Muscle layer of colon (tissue), 2 donors: Measurements from ENCODE around the gene ATP9A.
"Not testable (repeated sequence)": the region's sequence is repeated elsewhere in the genome, so short reads cannot be mapped to it uniquely, and the experiment has no call there.

Experiments
- H3K27ac ChIP-seq: one replicate; pipeline ENCODE4 v1.7.0; 2013; ENCODE audit warnings: low read depth, mild to moderate bottlenecking, low read length, moderate library complexity
- H3K27me3 ChIP-seq, 2 donors: one replicate each; pipeline ENCODE4 v1.7.0; 2013; ENCODE audit warnings: low read length in 2 of 2, mild to moderate bottlenecking in 2 of 2; ENCODE audit not compliant: insufficient read depth in 2 of 2, control insufficient read depth in 1 of 2
- H3K36me3 ChIP-seq: one replicate; pipeline ENCODE4 v1.7.0; 2013; ENCODE audit warnings: mild to moderate bottlenecking, low read length; ENCODE audit not compliant: insufficient read depth
- H3K4me1 ChIP-seq: one replicate; pipeline ENCODE4 v1.7.0; 2013; ENCODE audit warnings: mild to moderate bottlenecking, low read length; ENCODE audit not compliant: insufficient read depth
- H3K4me3 ChIP-seq, 2 donors: one replicate each; pipeline ENCODE4 v1.7.0; 2013; ENCODE audit warnings: low read length in 2 of 2, low read depth in 1 of 2, mild to moderate bottlenecking in 1 of 2, moderate library complexity in 1 of 2
- H3K9ac ChIP-seq: one replicate; pipeline ENCODE4 v1.7.0; 2013; ENCODE audit warnings: low read length
- H3K9me3 ChIP-seq: one replicate; pipeline ENCODE4 v1.7.0; 2013; ENCODE audit warnings: mild to moderate bottlenecking, low read length
- donor health status: abdominal sarcoma.
- donor health status: Adenocarcinoma of cecum.

ATP9A gene

DNA sequence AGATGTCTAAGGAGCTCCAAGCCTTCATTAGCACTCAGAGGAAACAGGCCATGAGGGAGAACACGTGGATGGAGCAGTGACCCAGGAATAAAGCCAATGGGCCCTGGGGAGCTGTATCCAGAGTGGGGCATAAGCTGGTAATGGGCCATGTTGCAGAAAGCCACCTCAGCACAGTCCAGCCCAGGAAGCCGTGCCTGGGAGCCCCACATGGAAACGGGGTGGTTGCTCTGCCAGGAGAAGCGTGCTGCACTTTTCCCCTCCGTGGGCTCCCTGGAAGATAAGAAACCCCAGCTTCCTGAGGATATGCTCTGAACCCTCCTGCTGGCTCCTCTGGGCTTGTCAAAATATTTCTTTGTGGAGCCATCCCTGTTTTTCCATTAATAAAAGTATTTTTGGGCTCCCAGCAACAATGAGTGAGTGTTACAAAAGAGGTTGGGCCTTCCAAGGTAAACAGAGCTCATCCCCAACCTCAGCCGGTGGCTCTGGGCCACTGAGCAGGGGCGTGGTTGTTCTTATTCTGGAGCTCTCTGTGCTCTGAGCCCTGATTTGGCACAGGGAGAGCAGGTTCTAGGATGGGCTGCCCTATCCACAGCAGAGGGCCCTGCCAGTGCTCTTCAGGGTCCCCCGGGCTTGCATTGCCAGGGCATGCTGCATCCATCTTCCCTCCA, 194.5 kb downstream of the ATP9A start:
- Histone ChIP-seq H3K4me1 (peaks cover 8% of the 10 kb centered on the region), H3K9ac (no peak overlapping the region), H3K27me3 (no peaks in the 10 kb centered on the region), H3K9me3 (no peaks in the 10 kb centered on the region), H3K27ac (no peak overlapping the region), H3K36me3 (no peaks in the 10 kb centered on the region), H3K4me3 (no peak overlapping the region)

DNA sequence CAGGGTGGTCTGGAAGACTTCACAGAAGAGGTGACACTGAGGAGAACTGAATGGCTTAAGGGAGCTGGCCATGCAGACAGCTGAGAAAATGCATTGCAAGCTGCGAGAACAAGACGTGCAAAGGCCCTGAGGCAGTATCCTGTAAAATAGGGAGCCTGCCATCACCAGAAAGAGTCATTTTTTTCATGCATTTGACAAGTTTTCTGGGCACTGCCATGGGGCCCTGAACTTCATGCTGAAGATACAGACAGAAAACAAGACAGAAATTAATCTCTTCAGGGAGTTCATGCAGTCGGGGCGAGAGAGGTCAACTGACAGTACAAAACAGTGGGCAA, 196.8 kb downstream of the ATP9A start:
- Histone ChIP-seq H3K27me3 (no peaks in the 10 kb centered on the region), H3K9ac (no peak overlapping the region), H3K4me3 (no peak overlapping the region), H3K4me1 (peaks cover 8% of the 10 kb centered on the region), H3K9me3 (no peaks in the 10 kb centered on the region), H3K27ac (no peak overlapping the region), H3K36me3 (no peaks in the 10 kb centered on the region)

DNA sequence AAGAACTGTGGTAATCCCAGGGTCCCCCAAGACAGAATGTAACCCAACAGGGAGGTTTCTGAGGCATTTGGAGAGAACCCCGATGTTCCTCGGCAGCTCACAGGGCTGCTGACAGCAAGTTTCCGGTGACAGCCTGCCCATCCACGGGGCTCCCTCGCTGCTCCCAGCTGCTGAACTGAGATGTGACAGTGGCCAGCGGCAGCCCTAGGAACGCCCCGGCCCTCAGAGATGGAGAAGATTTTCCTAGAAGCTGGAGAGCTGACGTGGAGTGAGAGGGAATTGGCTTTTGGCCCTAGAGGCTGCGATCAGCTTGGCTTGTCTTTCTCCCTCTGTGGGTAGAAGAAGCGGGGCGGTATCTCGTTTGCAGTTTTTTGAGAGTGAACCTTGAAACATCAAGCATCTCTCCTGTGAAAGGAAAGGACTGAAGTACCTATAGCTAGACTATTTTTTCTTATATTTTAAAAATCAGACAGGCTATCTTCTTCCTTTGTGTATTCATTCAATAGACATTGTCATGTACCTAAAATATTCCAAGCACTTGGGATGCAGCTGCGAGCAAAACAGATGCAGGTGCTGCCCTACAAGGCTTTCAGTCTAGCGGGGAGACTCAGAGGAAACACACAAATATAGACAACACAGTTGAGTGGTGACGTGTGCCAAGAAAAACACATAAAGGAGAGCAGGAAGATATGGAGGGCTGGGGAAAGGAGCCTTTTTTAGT, 197.3 kb downstream of the ATP9A start:
- Histone ChIP-seq H3K27ac (no peak overlapping the region), H3K36me3 (no peaks in the 10 kb centered on the region), H3K9ac (no peak overlapping the region), H3K4me3 (no peak overlapping the region), H3K27me3 (no peaks in the 10 kb centered on the region), H3K4me1 (peaks cover 9% of the 10 kb centered on the region), H3K9me3 (no peaks in the 10 kb centered on the region)

DNA sequence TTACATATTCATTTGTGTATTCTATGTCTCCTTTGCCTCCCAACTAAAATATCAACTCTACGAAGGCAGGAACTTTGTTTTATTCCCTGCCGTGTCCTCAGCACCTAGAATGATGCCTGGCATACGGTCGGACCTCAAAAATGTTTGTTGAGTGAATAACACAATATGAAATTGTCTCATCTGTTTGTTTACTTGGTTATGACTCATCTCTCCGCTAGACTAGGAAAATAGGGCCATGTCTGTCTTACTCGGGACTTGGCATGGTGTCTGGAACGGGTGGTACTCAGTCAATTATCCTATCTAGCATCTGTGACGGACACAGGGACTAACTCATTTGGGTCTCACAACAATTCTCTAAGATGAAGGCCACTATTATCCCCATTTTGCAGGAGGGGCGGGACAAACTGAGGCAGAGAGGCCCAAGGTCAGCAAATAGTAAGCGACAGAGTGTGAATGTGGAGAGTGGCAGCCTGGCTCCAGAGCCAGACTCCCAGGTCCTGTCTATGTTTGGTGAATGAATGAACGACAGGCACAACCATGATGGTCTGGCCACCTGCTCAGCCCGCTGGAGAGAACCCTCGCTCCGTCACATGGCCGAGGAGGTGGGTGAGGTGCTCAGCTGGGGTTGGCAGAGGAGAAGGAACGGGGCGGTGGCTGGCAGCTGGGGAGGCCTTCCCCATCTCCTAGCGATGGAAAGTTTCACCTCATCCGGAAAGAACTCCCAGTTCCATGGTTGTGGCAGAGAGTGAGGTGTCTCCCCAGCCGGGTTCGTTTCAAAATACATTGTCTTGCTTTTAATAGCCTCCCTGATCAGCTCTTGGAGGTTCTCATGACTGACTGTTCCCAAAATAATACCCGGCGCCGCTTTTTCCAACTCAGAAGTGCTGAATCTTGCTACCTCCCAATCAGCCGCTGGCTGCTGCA, 198.1 kb downstream of the ATP9A start:
- Histone ChIP-seq H3K27me3 (no peaks in the 10 kb centered on the region), H3K36me3 (no peaks in the 10 kb centered on the region), H3K9ac (no peak overlapping the region), H3K9me3 (no peaks in the 10 kb centered on the region), H3K4me3 (no peak overlapping the region), H3K27ac (no peak overlapping the region), H3K4me1 (peaks cover 16% of the 10 kb centered on the region)

DNA sequence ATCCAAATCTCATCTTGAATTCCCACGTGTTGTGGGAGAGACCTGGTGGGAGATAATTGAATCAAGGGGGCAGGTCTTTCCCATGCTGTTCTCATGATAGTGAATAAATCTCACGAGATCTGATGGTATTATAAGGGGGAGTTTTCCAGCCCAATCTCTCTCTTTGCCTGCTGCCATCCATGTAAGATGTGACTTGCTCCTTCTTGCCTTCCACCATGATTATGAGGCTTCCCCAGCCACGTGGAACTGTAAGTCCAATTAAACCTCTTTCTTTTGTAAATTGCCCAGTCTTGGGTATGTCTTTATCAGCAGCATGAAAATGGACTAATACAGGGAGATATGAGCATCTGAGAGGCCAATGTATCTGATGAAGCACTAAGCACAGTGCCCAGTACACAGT, 199.7 kb downstream of the ATP9A start:
- not testable (repeated sequence) for H3K36me3 ChIP-seq

DNA sequence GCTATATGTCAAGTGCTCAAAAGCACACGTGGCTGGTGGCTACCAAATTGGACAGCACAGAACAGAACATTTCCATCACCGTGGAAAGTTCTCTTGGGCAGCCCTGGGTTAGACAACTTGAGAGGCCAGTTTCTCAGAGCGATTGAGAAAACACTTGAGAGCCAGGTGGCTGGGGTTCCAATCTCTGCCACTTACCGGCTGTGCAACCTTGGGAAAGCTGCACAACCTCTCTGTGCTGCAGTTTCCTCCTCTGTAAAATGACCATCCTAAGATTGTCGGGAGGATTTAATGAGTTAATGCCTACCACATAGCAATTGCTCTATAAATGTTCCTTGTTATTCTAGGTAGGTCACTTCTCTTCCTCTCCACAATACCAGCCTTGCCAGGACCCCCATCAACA, 200.6 kb downstream of the ATP9A start:
- H3K9me3 ChIP-seq, result no peaks in the 10 kb centered on the region
- no peak overlapping the region for H3K4me3 ChIP-seq
- no peaks in the 10 kb centered on the region for H3K27me3 ChIP-seq
- H3K4me1 ChIP-seq, result peaks cover 34% of the 10 kb centered on the region
- H3K27ac ChIP-seq, result no peak overlapping the region
- H3K36me3 ChIP-seq, result no peaks in the 10 kb centered on the region
- no peak overlapping the region for H3K9ac ChIP-seq

More for the DNA sequence above, 199.7 kb downstream of the ATP9A start:
- peaks cover 26% of the 10 kb centered on the region for H3K4me1 ChIP-seq
- not testable (repeated sequence) for H3K4me3 ChIP-seq, H3K27me3 ChIP-seq, H3K27ac ChIP-seq, H3K9me3 ChIP-seq, H3K9ac ChIP-seq

DNA sequence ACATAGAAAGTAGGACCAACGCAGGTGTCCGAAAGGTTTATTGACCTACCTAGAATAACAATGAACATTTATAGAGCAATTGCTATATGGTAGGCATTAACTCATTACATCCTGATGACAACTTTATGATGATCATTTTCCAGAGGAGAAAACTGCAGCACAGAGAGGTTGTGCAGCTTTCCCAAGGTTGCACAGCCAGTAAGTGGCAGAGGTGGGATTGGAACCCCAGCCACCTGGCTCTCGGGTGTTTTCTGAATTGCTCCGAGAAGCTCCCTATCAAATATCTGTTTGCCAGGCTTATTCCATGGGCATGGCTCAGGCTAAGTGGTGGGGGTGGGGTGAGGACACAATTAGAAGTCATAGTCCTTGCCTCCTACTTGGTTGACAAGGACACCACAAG, 201.6 kb downstream of the ATP9A start:
- H3K9ac ChIP-seq, result no peak overlapping the region
- H3K36me3 ChIP-seq, result no peaks in the 10 kb centered on the region
- H3K27me3 ChIP-seq, result no peaks in the 10 kb centered on the region
- no peak overlapping the region for H3K27ac ChIP-seq
- H3K9me3 ChIP-seq, result no peaks in the 10 kb centered on the region
- no peak overlapping the region for H3K4me3 ChIP-seq
- peaks cover 37% of the 10 kb centered on the region for H3K4me1 ChIP-seq

DNA sequence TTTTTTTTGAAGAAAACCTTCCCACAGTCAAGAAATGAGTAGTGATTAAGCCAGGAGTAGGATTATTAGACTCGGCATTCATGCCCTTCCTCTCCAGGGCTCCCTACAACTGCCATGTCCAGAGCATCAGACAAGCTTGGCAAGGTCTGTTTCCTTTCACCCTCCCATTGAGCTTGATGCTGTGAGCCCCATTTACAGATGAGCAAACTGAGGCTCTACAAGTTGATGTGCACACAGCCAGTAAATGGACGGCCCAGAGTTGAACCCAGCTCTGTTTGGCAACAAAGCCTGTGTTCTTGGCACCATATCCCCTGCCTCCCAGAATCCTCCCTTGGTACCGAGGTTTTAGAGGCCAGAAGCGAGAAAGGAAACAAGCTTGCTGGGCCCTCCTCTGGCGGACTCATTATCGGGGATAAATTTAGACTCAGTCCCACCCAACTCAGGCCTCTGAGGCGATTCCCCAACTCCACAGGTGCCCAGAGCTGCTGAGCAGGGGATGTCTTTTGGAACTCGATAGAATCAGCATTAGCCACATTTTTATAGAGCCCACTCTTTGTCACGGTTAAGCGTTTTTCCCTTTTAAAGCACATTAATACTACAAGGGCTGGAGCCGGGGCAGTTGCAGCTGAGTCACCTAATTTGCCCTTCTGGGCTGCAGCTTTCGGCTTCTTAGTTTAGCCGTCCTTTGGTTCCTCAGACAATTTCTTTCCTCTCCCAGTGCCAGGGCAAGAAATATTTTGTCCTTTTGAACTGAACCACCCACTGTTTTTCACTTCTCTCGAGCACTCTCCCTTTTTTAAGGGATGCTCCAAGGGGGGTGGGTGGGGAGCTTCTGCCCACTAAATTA, 202.7 kb downstream of the ATP9A start:
- Histone ChIP-seq H3K4me3 (no peak overlapping the region), H3K36me3 (no peaks in the 10 kb centered on the region), H3K27me3 (no peaks in the 10 kb centered on the region), H3K9ac (peak overlapping the region; percentile 9), H3K27ac (no peak overlapping the region), H3K9me3 (no peaks in the 10 kb centered on the region), H3K4me1 (peaks cover 37% of the 10 kb centered on the region)

DNA sequence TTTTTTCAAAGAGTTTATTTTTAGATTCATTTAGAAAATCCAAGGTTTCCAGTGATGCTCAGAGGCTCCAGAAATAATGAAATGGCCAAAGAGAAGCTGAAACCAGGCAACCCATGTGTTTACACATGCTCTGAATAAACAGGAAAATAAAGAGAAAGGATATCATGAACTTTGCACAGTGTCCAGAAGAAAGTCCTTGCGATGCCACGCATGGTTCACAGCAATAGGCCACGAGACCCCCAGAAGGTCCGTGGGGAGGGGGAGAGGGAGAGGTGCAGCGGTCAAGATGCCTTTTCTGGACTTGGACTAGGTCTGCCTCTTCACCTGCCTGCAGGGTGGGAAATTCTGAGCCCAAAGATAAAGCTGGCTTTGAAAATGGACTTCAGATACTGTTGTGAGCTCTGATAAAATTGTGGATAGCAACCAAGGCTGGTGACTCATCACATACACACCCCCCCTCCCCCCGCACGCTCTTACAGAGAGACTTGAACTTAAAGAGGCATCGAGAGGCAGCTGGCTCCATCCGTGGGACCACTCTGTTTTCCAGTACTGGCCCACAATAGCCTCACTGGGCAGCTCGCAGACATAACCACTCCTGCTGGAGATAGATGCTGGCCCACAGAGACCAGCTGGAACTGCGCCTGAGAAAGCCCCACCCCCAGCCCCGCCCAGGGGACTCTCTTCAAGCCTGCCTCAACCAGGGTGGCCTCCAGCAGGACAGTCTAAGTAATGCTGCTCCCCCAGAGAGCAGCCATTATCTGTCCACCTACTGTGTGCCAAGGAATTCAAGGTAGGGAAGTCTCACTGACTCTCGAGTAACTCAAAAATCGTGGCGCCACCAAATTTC, 204.5 kb downstream of the ATP9A start:
- peak overlapping the region; percentile 40 for H3K9ac ChIP-seq
- H3K36me3 ChIP-seq, result no peaks in the 10 kb centered on the region
- H3K27ac ChIP-seq, result peak overlapping the region; percentile 92
- H3K27me3 ChIP-seq, result no peaks in the 10 kb centered on the region
- H3K9me3 ChIP-seq, result no peaks in the 10 kb centered on the region
- peaks cover 42% of the 10 kb centered on the region for H3K4me1 ChIP-seq
- H3K4me3 ChIP-seq, result peak overlapping the region in 1 of 2 donors; percentile 73

DNA sequence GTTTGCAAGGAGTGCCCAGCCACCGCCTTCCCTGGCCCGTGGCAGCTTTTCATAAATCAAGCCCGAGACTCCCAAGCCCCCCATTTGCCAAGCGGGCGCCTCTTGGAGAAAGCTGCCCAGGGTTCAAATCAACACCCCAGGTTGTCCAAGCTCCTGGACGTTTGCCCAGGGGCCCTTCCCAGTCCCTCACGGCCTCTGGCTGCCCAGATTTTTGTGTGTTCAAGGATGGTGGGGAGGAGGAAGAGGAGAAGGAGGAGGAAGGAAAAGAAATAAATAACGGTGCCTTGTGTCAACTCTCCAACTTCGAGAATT, 205.1 kb downstream of the ATP9A start:
- no peaks in the 10 kb centered on the region for H3K27me3 ChIP-seq
- peak overlapping the region; percentile 40 for H3K9ac ChIP-seq
- no peaks in the 10 kb centered on the region for H3K36me3 ChIP-seq
- H3K9me3 ChIP-seq, result no peaks in the 10 kb centered on the region
- peak overlapping the region; percentile 92 for H3K27ac ChIP-seq
- peak overlapping the region; percentile 56 to 73 for H3K4me3 ChIP-seq
- H3K4me1 ChIP-seq, result peaks cover 42% of the 10 kb centered on the region
